Prostate gland (tissue), 2 donors: ENCODE data around the gene PES1. TPM values are rescaled to one million over a fixed set of nuclear protein-coding genes. Genes with fewer than 3 reads are reported as not detected.
"Not testable (repeated sequence)": the region's sequence is repeated elsewhere in the genome, so short reads cannot be mapped to it uniquely, and the experiment has no call there.

Experiments
- DNase-seq: peaks from one replicate; pipeline ENCODE4 v3.0.0-alpha.2; 2019; ENCODE audit warnings: low spot score
- H3K27ac ChIP-seq, 2 donors: fragments of 200-600 bp; sonication (generic); 2 replicates each; pipeline ENCODE4 v1.5.1; 2017 to 2019
- H3K27me3 ChIP-seq: fragments of 200-600 bp; sonication (generic); replicated peaks from 2 replicates; pipeline ENCODE4 v1.5.1; 2019; ENCODE audit not compliant: insufficient read depth
- H3K36me3 ChIP-seq, 2 donors: fragments of 200-600 bp; sonication (generic); 1 replicate in 1 of 2; 2 replicates in 1 of 2; pipeline versions ENCODE4 v1.5.1 to v1.8.1; 2017 to 2019
- H3K4me1 ChIP-seq: fragments of 200-600 bp; sonication (generic); replicated peaks from 2 replicates; pipeline ENCODE4 v1.5.1; 2019
- H3K4me3 ChIP-seq, 2 donors: fragments of 200-600 bp; sonication (generic); 2 replicates each; pipeline ENCODE4 v1.5.1; 2017 to 2019
- H3K9me3 ChIP-seq: fragments of 200-600 bp; sonication (generic); 2 replicates; pipeline ENCODE4 v1.5.1; 2017
- POLR2A ChIP-seq: fragments of 450-650 bp; IDR thresholded peaks from one replicate; pipeline ENCODE4 v1.6.1; 2016; ENCODE audit warnings: antibody characterized with exemption, mild to moderate bottlenecking
- POLR2AphosphoS5 ChIP-seq: sonication (generic); formaldehyde crosslinking; IDR thresholded peaks from one replicate; pipeline ENCODE4 v1.6.1; 2017; ENCODE audit warnings: antibody characterized with exemption
- WGBS: methylation state at CpG from one replicate; pipeline ENCODE4 v1.1.5; 2018; 5-methylcytosine and 5-hydroxymethylcytosine counted together
- intact Hi-C: fragments of 100-400 bp; cut with DNase I; formaldehyde crosslinking; loops from one replicate; pipeline ENCODE4 v1.14.2; 2022
- total RNA-seq, 2 donors: library from RNA; depleted of rRNA; stranded (reverse); fragments of >200 nt; gene quantifications; one replicate each; pipeline ENCODE4 v1.1.0, GENCODE V29; 2016
- TF ChIP-seq, protein P1 (sequence below), 4 experiments: fragments of 200-600 bp in 2 of 4; fragments of 450-650 bp in 2 of 4; sonication (generic) in 2 of 4; IDR thresholded peaks; 1 replicate in 3 of 4; 2 replicates in 1 of 4; pipeline ENCODE4 v1.5.1; 2016 to 2019; ENCODE audit warnings: antibody characterized with exemption in 4 of 4, mild to moderate bottlenecking in 2 of 4, moderate library complexity in 2 of 4

Gene PES1
- total RNA-seq, 2 donors from 2014 or later, result 41.1 to 79.5 TPM

GRCh38 chr22:30557243-30557642 lies 34.5 kb downstream of the PES1 start:
- DNase-seq, result no peak
- Histone ChIP-seq H3K4me1 (no peaks in the 10 kb centered on the region), H3K4me3 (no peak overlapping the region), H3K9me3 (no peaks in the 10 kb centered on the region), H3K27me3 (no peaks in the 10 kb centered on the region), H3K27ac (no peak overlapping the region), H3K36me3 (no peaks in the 10 kb centered on the region)
- 76% methylated on average over 8 of the region's 8 CpGs for WGBS
- TF ChIP-seq POLR2AphosphoS5 (no peak), POLR2A (no peak)
- TF ChIP-seq, protein P1, sequence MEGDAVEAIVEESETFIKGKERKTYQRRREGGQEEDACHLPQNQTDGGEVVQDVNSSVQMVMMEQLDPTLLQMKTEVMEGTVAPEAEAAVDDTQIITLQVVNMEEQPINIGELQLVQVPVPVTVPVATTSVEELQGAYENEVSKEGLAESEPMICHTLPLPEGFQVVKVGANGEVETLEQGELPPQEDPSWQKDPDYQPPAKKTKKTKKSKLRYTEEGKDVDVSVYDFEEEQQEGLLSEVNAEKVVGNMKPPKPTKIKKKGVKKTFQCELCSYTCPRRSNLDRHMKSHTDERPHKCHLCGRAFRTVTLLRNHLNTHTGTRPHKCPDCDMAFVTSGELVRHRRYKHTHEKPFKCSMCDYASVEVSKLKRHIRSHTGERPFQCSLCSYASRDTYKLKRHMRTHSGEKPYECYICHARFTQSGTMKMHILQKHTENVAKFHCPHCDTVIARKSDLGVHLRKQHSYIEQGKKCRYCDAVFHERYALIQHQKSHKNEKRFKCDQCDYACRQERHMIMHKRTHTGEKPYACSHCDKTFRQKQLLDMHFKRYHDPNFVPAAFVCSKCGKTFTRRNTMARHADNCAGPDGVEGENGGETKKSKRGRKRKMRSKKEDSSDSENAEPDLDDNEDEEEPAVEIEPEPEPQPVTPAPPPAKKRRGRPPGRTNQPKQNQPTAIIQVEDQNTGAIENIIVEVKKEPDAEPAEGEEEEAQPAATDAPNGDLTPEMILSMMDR (IDR thresholded peaks at IDR 0.05), result no peak
- intact Hi-C loops, result no loop called here

GRCh38 chr22:30556388-30556787 lies 35.3 kb downstream of the PES1 start:
- Histone ChIP-seq H3K4me3 (no peak overlapping the region), H3K27ac (no peak overlapping the region), H3K4me1 (no peaks in the 10 kb centered on the region), H3K36me3 (no peaks in the 10 kb centered on the region), H3K9me3 (no peaks in the 10 kb centered on the region), H3K27me3 (no peaks in the 10 kb centered on the region)
- 59% methylated on average over 6 of the region's 6 CpGs for WGBS
- no peak for DNase-seq
- TF ChIP-seq POLR2AphosphoS5 (no peak), POLR2A (no peak)
- TF ChIP-seq, protein P1 (IDR thresholded peaks at IDR 0.05), result no peak
- intact Hi-C loops, result no loop called here

GRCh38 chr22:30555282-30556210 lies 36.2 kb downstream of the PES1 start:
- TF ChIP-seq, protein P1 (IDR thresholded peaks at IDR 0.05), result no peak
- no peak for TF ChIP-seq POLR2AphosphoS5
- no peak for TF ChIP-seq POLR2A
- intact Hi-C loops, result no loop called here
- 95% methylated on average over 72 of the region's 73 CpGs for WGBS
- H3K4me1 ChIP-seq, result no peaks in the 10 kb centered on the region
- H3K4me3 ChIP-seq, result no peak overlapping the region
- H3K27ac ChIP-seq, result no peak overlapping the region
- H3K27me3 ChIP-seq, result no peaks in the 10 kb centered on the region
- no peaks in the 10 kb centered on the region for H3K9me3 ChIP-seq
- H3K36me3 ChIP-seq, result no peaks in the 10 kb centered on the region
- DNase-seq, result no peak

DNA sequence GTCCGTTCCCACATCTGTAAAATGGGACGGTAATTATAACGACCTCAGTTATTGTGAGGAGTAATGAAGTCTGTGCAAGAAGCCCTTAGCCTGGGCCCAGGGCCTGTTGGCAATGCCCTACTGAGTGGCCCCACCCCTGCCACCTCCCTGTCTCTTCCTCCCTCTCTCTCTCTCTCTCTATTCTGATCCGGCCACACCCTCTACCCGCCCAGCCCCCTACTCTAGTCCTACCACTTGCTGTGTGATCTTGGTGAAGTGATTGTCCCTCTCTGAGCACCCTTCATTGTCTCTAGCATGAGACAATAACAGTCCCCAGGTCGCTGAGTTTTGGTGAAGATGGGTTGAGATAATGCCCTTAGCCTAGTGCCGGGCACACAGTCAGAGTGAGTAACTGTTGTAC lies 37.7 kb downstream of the PES1 start:
- intact Hi-C loops, result no loop called here
- Histone ChIP-seq H3K4me1 (no peaks in the 10 kb centered on the region), H3K27me3 (no peaks in the 10 kb centered on the region), H3K36me3 (no peaks in the 10 kb centered on the region), H3K27ac (no peak overlapping the region), H3K9me3 (no peaks in the 10 kb centered on the region), H3K4me3 (no peak overlapping the region)
- DNase-seq, result no peak
- TF ChIP-seq, protein P1 (IDR thresholded peaks at IDR 0.05), result no peak
- TF ChIP-seq POLR2AphosphoS5 (no peak), POLR2A (no peak)
- WGBS, result 84% methylated on average over 7 of the region's 7 CpGs

GRCh38 chr22:30552719-30553118 lies 39.0 kb downstream of the PES1 start:
- TF ChIP-seq POLR2A (no peak), POLR2AphosphoS5 (no peak)
- TF ChIP-seq, protein P1 (IDR thresholded peaks at IDR 0.05), result no peak
- no peak overlapping the region for H3K27ac ChIP-seq
- intact Hi-C loops, result no loop called here
- 0% methylated on average over 1 of the region's 1 CpG for WGBS
- H3K4me1 ChIP-seq, result no peaks in the 10 kb centered on the region
- H3K36me3 ChIP-seq, result no peaks in the 10 kb centered on the region
- H3K4me3 ChIP-seq, result no peak overlapping the region
- no peaks in the 10 kb centered on the region for H3K9me3 ChIP-seq
- H3K27me3 ChIP-seq, result no peaks in the 10 kb centered on the region
- DNase-seq, result no peak

GRCh38 chr22:30551813-30552212 lies 39.9 kb downstream of the PES1 start:
- DNase-seq, intact Hi-C loops, H3K36me3 ChIP-seq, H3K4me1 ChIP-seq, H3K4me3 ChIP-seq, H3K27me3 ChIP-seq, H3K9me3 ChIP-seq, H3K27ac ChIP-seq: not testable (repeated sequence)
- 89% methylated on average over 3 of the region's 3 CpGs for WGBS
